SU-DHL-6 (cell line): Measurements from ENCODE around the gene ARMC5.

ENCODE experiments used
- EZH2phosphoT487 ChIP-seq: fragments of 200-600 bp; sonication (generic), shearing (Covaris generic); conservative IDR thresholded peaks from 2 replicates; pipeline ENCODE4 v1.6.1; 2018; ENCODE audit warnings: mild to moderate bottlenecking, antibody characterized with exemption, low read length, moderate library complexity, mixed read lengths
- TF ChIP-seq, protein P1 (sequence below): fragments of 200-600 bp; sonication (generic); IDR thresholded peaks from one replicate; pipeline ENCODE4 v1.5.1; 2017; ENCODE audit warnings: antibody characterized with exemption, mild to moderate bottlenecking, low read length, moderate library complexity; ENCODE audit not compliant: insufficient read depth, poor library complexity, severe bottlenecking

DNA sequence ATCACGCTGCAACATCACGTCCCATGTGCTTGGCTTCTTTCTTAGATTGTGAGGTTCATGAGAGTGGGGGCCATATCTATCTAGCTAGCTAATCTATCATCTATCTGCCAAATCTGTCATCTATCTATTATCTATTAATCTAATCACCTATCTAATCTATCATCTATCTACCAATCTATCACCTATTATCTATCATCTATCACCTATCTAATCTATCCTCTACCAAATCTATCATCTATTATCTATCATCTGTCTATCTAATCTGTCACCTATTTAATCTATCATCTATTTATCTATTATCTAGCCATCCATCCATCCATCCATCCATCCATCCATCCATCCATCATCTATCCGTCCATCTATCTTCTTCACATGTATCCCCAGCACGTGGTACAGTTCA is 45.4 kb upstream of the ARMC5 start:
- TF ChIP-seq, protein P1, sequence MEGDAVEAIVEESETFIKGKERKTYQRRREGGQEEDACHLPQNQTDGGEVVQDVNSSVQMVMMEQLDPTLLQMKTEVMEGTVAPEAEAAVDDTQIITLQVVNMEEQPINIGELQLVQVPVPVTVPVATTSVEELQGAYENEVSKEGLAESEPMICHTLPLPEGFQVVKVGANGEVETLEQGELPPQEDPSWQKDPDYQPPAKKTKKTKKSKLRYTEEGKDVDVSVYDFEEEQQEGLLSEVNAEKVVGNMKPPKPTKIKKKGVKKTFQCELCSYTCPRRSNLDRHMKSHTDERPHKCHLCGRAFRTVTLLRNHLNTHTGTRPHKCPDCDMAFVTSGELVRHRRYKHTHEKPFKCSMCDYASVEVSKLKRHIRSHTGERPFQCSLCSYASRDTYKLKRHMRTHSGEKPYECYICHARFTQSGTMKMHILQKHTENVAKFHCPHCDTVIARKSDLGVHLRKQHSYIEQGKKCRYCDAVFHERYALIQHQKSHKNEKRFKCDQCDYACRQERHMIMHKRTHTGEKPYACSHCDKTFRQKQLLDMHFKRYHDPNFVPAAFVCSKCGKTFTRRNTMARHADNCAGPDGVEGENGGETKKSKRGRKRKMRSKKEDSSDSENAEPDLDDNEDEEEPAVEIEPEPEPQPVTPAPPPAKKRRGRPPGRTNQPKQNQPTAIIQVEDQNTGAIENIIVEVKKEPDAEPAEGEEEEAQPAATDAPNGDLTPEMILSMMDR, result no peak
- no peak for TF ChIP-seq EZH2phosphoT487
